Loucy (cell line): Measurements from ENCODE around the gene SDR39U1.
"Not testable (repeated sequence)": the region's sequence is repeated elsewhere in the genome, so short reads cannot be mapped to it uniquely, and the experiment has no call there.

Source experiments
- H2AFZ ChIP-seq: fragments of 200-600 bp; sonication (generic); 2 replicates; pipeline ENCODE4 v1.6.0; 2016; ENCODE audit warnings: antibody characterized with exemption, mild to moderate bottlenecking, low read length, moderate library complexity
- H3F3A ChIP-seq: fragments of 200-600 bp; 2 replicates; pipeline ENCODE4 v1.6.0; 2016; ENCODE audit warnings: antibody characterized with exemption, low read depth, mild to moderate bottlenecking
- H3K27me3 ChIP-seq: fragments of 200-600 bp; sonication (generic); 2 replicates; pipeline ENCODE4 v1.6.1; 2014; ENCODE audit warnings: low read length, mild to moderate bottlenecking; ENCODE audit not compliant: insufficient read depth, poor library complexity, severe bottlenecking
- H3K36me3 ChIP-seq: fragments of 200-600 bp; sonication (generic); 2 replicates; pipeline ENCODE4 v1.6.1; 2016; ENCODE audit warnings: low read length; ENCODE audit not compliant: insufficient read depth
- H3K4me1 ChIP-seq: fragments of 200-600 bp; sonication (generic); 2 replicates; pipeline ENCODE4 v1.5.1; 2014; ENCODE audit warnings: low read length, mild to moderate bottlenecking; ENCODE audit not compliant: insufficient read depth, poor library complexity, severe bottlenecking
- H3K4me2 ChIP-seq: fragments of 200-600 bp; sonication (generic); 2 replicates; pipeline ENCODE4 v1.6.0; 2014; ENCODE audit warnings: antibody characterized with exemption, low read length, low read depth, mild to moderate bottlenecking; ENCODE audit not compliant: poor library complexity, severe bottlenecking
- H3K4me3 ChIP-seq: fragments of 200-600 bp; sonication (generic); 2 replicates; pipeline ENCODE4 v1.5.1; 2014; ENCODE audit warnings: low read length, mild to moderate bottlenecking, mixed read lengths; ENCODE audit not compliant: poor library complexity, severe bottlenecking
- H3K79me2 ChIP-seq: fragments of 200-600 bp; sonication (generic); 2 replicates; pipeline ENCODE4 v1.6.1; 2014; ENCODE audit warnings: low read length; ENCODE audit not compliant: insufficient read depth
- H3K9ac ChIP-seq: fragments of 200-600 bp; sonication (generic); 2 replicates; pipeline ENCODE4 v1.6.0; 2014; ENCODE audit warnings: mild to moderate bottlenecking, low read depth, low read length, moderate library complexity; ENCODE audit not compliant: poor library complexity, severe bottlenecking
- H3K9me2 ChIP-seq: fragments of 200-600 bp; sonication (generic); replicated peaks from 2 replicates; pipeline ENCODE4 v1.6.1; 2016; ENCODE audit warnings: low read depth, low read length, mixed read lengths
- H3K9me3 ChIP-seq: fragments of 200-600 bp; sonication (generic); 2 replicates; pipeline ENCODE4 v1.6.1; 2014; ENCODE audit warnings: mild to moderate bottlenecking, antibody characterized with exemption, low read length, low read depth; ENCODE audit not compliant: insufficient read depth
- H4K20me1 ChIP-seq: fragments of 200-600 bp; sonication (generic); 2 replicates; pipeline ENCODE4 v1.6.0; 2014; ENCODE audit warnings: antibody characterized with exemption, low read length, mild to moderate bottlenecking; ENCODE audit not compliant: insufficient read depth, poor library complexity, severe bottlenecking
- CTCF ChIP-seq: fragments of 200-600 bp; sonication (generic); conservative IDR thresholded peaks from 2 replicates; pipeline ENCODE4 v1.5.1; 2014; ENCODE audit warnings: mild to moderate bottlenecking, antibody characterized with exemption, low read length
- EZH2phosphoT487 ChIP-seq: fragments of 200-600 bp; IDR thresholded peaks from 2 replicates; pipeline ENCODE4 v1.6.1; 2018; ENCODE audit warnings: antibody characterized with exemption, mild to moderate bottlenecking, moderate library complexity, borderline replicate concordance

SDR39U1 gene

DNA sequence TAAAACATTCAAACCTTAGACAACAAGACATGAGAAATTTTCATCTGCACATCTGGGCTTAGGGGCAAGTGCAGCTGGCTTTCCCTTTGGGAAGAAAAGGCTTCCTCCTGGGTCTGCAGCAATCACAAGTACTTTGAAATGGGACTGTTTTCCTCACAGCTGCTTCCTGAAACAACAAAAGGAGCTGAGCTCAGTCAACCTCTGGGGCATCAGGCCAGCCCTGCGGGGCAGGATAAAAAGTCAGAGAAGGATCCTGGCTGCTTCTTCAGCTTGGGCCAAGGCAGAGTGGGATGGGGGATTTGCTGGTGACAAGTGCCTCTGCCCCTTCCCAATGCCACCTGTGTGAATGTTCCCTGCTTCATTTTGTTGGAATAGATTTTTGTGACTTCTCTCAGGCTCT, 16.2 kb upstream of the SDR39U1 start:
- no peak for TF ChIP-seq EZH2phosphoT487
- TF ChIP-seq CTCF = no peak
- no peaks in the 10 kb centered on the region for H3K36me3 ChIP-seq
- H4K20me1 ChIP-seq = no peaks in the 10 kb centered on the region

GRCh38 chr14:24456980-24457379, 14.4 kb upstream of the SDR39U1 start:
- H3F3A ChIP-seq = no peaks in the 10 kb centered on the region
- TF ChIP-seq EZH2phosphoT487 (no peak), CTCF (no peak)
- no peaks in the 10 kb centered on the region for H4K20me1 ChIP-seq
- H3K4me3 ChIP-seq = no peak overlapping the region
- no peaks in the 10 kb centered on the region for H3K27me3 ChIP-seq
- H3K4me2 ChIP-seq = no peak overlapping the region
- peaks cover 21% of the 10 kb centered on the region for H3K4me1 ChIP-seq
- H3K9me3 ChIP-seq = no peaks in the 10 kb centered on the region
- H3K9me2 ChIP-seq = no peaks in the 10 kb centered on the region
- no peak overlapping the region for H3K9ac ChIP-seq
- H3K36me3 ChIP-seq = no peaks in the 10 kb centered on the region
- H3K79me2 ChIP-seq = no peaks in the 10 kb centered on the region
- H2AFZ ChIP-seq = no peak overlapping the region

More for the DNA sequence above, 16.2 kb upstream of the SDR39U1 start:
- H3K9me2 ChIP-seq = no peaks in the 10 kb centered on the region
- no peak overlapping the region for H3K4me2 ChIP-seq
- H3K9me3 ChIP-seq = no peaks in the 10 kb centered on the region
- H3K4me1 ChIP-seq = peaks cover 31% of the 10 kb centered on the region
- no peak overlapping the region for H3K4me3 ChIP-seq
- no peaks in the 10 kb centered on the region for H3F3A ChIP-seq
- H3K79me2 ChIP-seq = no peaks in the 10 kb centered on the region
- H2AFZ ChIP-seq = no peak overlapping the region
- H3K27me3 ChIP-seq = no peaks in the 10 kb centered on the region
- no peak overlapping the region for H3K9ac ChIP-seq

DNA sequence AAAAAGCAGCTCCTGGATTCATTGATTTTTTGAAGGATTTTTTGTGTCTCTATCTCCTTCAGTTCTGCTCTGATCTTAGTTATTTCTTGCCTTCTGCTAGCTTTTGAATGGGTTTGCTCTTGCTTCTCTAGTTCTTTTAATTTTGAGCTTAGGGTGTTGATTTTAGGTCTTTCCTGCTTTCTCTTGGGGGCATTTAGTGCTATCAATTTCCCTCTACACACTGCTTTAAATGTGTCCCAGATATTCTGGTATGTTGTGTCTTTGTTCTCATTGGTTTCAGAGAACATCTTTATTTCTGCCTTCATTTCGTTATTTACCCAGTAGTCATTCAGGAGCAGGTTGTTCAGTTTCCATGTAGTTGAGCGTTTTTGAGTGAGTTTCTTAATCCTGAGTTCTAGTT, 8.3 kb upstream of the SDR39U1 start:
- H3K4me1 ChIP-seq, H2AFZ ChIP-seq, H3F3A ChIP-seq, H3K9me2 ChIP-seq, H3K36me3 ChIP-seq, H3K9ac ChIP-seq, H3K4me2 ChIP-seq, H3K79me2 ChIP-seq, H3K27me3 ChIP-seq, H3K9me3 ChIP-seq, H4K20me1 ChIP-seq, H3K4me3 ChIP-seq: not testable (repeated sequence)

DNA sequence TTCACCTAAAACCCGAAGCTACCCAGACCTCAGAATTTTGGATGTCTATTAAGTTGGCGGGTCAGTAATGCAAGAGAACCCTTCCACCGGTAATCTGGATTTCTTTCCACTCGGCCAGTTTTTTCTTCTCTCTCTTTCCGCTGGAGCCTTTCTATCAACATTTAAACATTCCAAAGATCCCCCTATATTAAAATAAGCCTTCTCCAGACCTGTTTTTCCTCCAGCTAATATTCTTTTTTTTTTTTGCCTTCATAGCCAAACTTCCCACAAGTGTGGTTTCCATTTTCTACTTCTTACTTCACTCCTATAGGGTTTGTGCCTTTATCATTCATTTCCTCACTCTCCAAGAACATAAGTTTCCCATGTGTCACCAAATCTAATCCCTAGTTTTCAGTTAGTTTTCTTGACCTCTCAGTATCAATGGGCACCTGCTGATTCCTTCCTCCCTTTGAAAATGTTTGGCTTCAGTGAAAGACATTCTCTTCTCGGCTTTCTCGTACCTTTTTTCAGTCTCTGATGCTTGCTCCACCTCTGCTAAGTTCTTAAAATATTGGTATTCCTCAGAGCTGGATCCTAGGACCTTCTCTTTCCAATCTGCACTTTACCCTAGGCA, 583 bp upstream of the SDR39U1 start:
- no peaks in the 10 kb centered on the region for H3K27me3 ChIP-seq
- H2AFZ ChIP-seq = no peak overlapping the region
- no peaks in the 10 kb centered on the region for H3K9me2 ChIP-seq
- no peaks in the 10 kb centered on the region; the same call in 1 of the 2 replicates for H3K9me3 ChIP-seq
- H3K36me3 ChIP-seq = peaks cover 8% of the 10 kb centered on the region; the same call in 1 of the 2 replicates
- H3K4me3 ChIP-seq = peak overlapping the region; percentile 91
- peaks cover 45% of the 10 kb centered on the region for H3K79me2 ChIP-seq
- TF ChIP-seq CTCF (no peak), EZH2phosphoT487 (no peak)
- H3K9ac ChIP-seq = peak overlapping the region; percentile 96
- no peaks in the 10 kb centered on the region; the same call in 1 of the 2 replicates for H3F3A ChIP-seq
- peaks cover 35% of the 10 kb centered on the region for H3K4me1 ChIP-seq
- peaks cover 8% of the 10 kb centered on the region for H4K20me1 ChIP-seq
- peak overlapping the region; percentile 100 for H3K4me2 ChIP-seq
